HepG2 (cell line): ENCODE results near the gene TBX15.

Experiments
- CREB1 ChIP-seq, 2 experiments: fragments of 450-650 bp in 1 of 2; IDR thresholded peaks; 2 replicates each; pipeline ENCODE4 v1.6.1; 2016 to 2017; ENCODE audit warnings: control low read depth in 1 of 2, mild to moderate bottlenecking in 1 of 2, missing compliant biosample characterization in 1 of 2, missing genetic modification characterization in 1 of 2
- NRL ChIP-seq: sonication (generic); formaldehyde crosslinking; IDR thresholded peaks from 2 replicates; pipeline ENCODE4 v1.5.0; 2020; ENCODE audit warnings: missing genetic modification reagents, mild to moderate bottlenecking, moderate library complexity, borderline replicate concordance

DNA sequence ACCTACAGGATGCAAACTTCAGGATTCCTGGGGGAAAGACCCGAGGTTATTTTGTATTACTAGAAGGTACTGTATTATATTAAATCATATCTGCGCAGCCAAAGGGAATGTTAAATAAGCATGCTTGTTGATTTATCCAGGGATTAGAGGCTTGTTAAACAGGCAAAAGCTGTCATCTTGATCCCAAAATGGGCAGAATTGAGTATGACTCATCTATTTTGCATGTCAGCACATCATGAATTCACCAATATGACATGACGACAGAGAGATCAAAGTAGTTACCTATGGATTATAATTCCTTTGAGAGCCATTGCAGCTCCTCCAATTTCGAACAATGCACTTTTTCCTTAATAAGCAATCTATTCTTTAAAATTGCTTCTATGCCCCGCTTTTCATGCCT lies 66.1 kb downstream of the TBX15 start:
- TF ChIP-seq CREB1 (IDR thresholded peaks at IDR 0.05) (no peak), CREB1 (CRISPR knock-in tag; IDR thresholded peaks at IDR 0.05) (no peak), NRL (CRISPR knock-in tag) (no peak)
